GM12875 (cell line): ENCODE data around the gene ETV6.

Experiments used
- H3K4me3 ChIP-seq: one replicate; pipeline ENCODE4 v1.5.1; 2011; ENCODE audit warnings: low read depth, low read length, control low read depth
- CTCF ChIP-seq: IDR thresholded peaks from 2 replicates; pipeline ENCODE4 v1.5.1; 2011; ENCODE audit warnings: low read depth, mild to moderate bottlenecking, control low read depth, inconsistent platforms, low read length, moderate library complexity, borderline replicate concordance; ENCODE audit not compliant: insufficient read depth

The ETV6 gene

GRCh38 chr12:11715621-11716020, 66.1 kb downstream of the ETV6 start:
- no peak for TF ChIP-seq CTCF
- H3K4me3 ChIP-seq, result no peak overlapping the region

DNA sequence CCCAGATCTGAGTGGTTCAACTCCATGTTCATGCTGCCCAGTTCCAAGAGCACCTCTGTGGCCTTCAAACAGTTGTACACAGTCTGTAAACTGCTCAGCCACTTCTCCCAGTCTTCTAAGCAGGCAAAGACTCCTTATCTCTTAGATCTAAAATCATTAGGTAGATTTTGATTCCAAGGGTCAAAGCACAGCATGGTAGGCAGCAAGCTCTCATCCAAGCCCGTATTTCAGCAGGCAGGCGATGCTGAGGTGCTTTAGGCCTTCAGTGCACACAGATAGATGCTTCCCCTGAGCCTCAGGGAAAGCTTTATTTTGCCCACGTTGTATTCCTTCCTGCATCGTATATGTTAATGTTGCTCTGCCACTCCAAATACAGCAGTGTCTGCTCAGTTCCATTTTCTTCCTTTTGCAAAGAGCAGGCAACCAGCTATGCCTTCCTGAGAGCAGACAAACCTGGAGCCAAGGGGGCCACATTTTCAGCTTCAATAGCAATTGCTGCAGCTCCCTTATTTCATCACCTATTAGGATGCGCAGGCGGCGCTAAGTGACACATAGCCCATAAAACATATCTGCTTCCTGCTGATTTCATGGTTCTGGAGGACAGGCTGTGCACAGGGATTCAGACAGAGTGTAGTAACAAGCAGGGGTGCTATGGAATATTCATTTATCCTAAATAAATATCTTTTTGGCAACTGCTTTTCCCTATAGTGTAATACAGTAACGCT, 67.5 kb downstream of the ETV6 start:
- no peak for TF ChIP-seq CTCF

GRCh38 chr12:11717519-11717961, 68.1 kb downstream of the ETV6 start:
- TF ChIP-seq CTCF, result no peak
- H3K4me3 ChIP-seq, result no peak overlapping the region

More for the DNA sequence above, 67.5 kb downstream of the ETV6 start:
- H3K4me3 ChIP-seq, result no peak overlapping the region

- H3K4me3 ChIP-seq, result no peak overlapping the region
- TF ChIP-seq CTCF, result no peak
Measured at GRCh38 chr12:11718105-11718504, 68.6 kb downstream of the ETV6 start.

- no peak for TF ChIP-seq CTCF
- H3K4me3 ChIP-seq, result no peak overlapping the region
Measured at GRCh38 chr12:11718768-11719253, 69.3 kb downstream of the ETV6 start.

GRCh38 chr12:11719678-11720099, 70.2 kb downstream of the ETV6 start:
- no peak for TF ChIP-seq CTCF
- H3K4me3 ChIP-seq, result no peak overlapping the region

- no peak for TF ChIP-seq CTCF
- no peak overlapping the region for H3K4me3 ChIP-seq
Measured at GRCh38 chr12:11722071-11722470, 72.6 kb downstream of the ETV6 start.
